Measurements from ENCODE around the gene ABCC9. TPM values are rescaled to one million over a fixed set of nuclear protein-coding genes. Genes with fewer than 3 reads are reported as not detected.

Gene ABCC9
- total RNA-seq, 1 experiment from 2014 or later, result not detected

DNA sequence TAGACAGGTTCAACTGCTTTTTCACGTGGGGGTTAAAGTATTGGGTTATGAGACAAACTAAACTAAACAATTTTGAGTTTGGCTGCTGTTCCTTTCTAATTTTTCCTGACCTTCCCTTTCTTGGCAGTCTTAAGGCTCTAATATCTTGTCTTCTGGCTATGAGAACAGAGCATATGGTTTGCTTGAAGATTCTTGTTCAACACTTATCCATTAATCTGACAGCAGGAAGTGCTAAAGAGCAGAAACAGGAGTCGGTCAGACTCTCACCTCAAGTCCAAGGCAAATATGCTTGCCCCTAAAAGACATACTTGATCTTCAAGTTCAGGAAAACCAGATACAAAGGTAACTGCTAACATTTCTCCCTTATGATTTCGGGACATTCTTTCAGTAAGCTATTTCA, 114.1 kb downstream of the ABCC9 start:
- Histone ChIP-seq H3K56ac (ENCODE audit: insufficient read length, low read depth, low read length) (no peak overlapping the region), H3K4ac (ENCODE audit: low read depth, low read length) (no peak overlapping the region), H2BK15ac (ENCODE audit: low read depth, low read length) (no peak overlapping the region), H3K9ac (ENCODE audit: extremely low read depth, insufficient read length, low read length) (no peak overlapping the region), H4K8ac (replicated peaks; ENCODE audit: insufficient read length, low read depth, low read length) (no peak overlapping the region), H3K23ac (ENCODE audit: insufficient read length, low read depth, low read length) (no peak overlapping the region), H3K4me1 (ENCODE audit: insufficient read depth, low read length) (no peaks in the 10 kb centered on the region), H2BK120ac (ENCODE audit: low read depth, low read length, poor library complexity, severe bottlenecking) (no peak overlapping the region), H4K5ac (ENCODE audit: insufficient read length, low read depth, low read length) (no peak overlapping the region), H3K18ac (ENCODE audit: insufficient read length, low read depth, low read length) (no peak overlapping the region), H3K27ac (ENCODE audit: insufficient read length, low read depth, low read length) (no peak overlapping the region), H4K20me1 (ENCODE audit: control insufficient read depth, insufficient read depth, insufficient read length) (no peaks in the 10 kb centered on the region), H3K27me3 (ENCODE audit: insufficient read depth, low read length) (no peaks in the 10 kb centered on the region), H3K4me2 (ENCODE audit: insufficient read depth, insufficient read length, low read length) (no peak overlapping the region), H2BK5ac (ENCODE audit: insufficient read length, low read length) (no peak overlapping the region), H3T11ph (ENCODE audit: low read length) (no peak overlapping the region), H3K79me2 (ENCODE audit: insufficient read depth, low read length) (no peaks in the 10 kb centered on the region), H2AK5ac (ENCODE audit: insufficient read length, low read length) (no peak overlapping the region), H2BK12ac (ENCODE audit: insufficient read length, low read depth, low read length) (no peak overlapping the region), H3K14ac (ENCODE audit: insufficient read depth, low read length) (no peak overlapping the region), H3K23me2 (ENCODE audit: insufficient read length, low read depth, low read length, poor library complexity, severe bottlenecking) (no peaks in the 10 kb centered on the region), H2BK20ac (ENCODE audit: low read depth, low read length, poor library complexity, severe bottlenecking) (no peak overlapping the region), H3K9me3 (ENCODE audit: control insufficient read depth, low read depth, low read length) (no peaks in the 10 kb centered on the region), H4K91ac (ENCODE audit: insufficient read length, low read depth, low read length) (no peak overlapping the region), H3K79me1 (ENCODE audit: insufficient read depth, low read depth, low read length, poor library complexity, severe bottlenecking) (no peaks in the 10 kb centered on the region), H2AFZ (ENCODE audit: low read length) (no peak overlapping the region)
- no peaks in the 10 kb centered on the region; the same call in 1 of the 2 replicates for H3K27me3 Mint-ChIP-seq (ENCODE audit: low read depth)
- WGBS (ENCODE audit: extremely low coverage, insufficient read length, low lambda C conversion rate), result no CpG with 5 or more reads among the region's 3 CpGs
- H3K36me3 Mint-ChIP-seq (ENCODE audit: insufficient read depth in 1 of 3, low read depth in 3 of 3), result no peaks in the 10 kb centered on the region
- no peaks in the 10 kb centered on the region for H3K4me1 Mint-ChIP-seq
- no peak overlapping the region for H3K27ac Mint-ChIP-seq
- no peaks in the 10 kb centered on the region; a peak in 1 of 5 replicates for H3K9me3 Mint-ChIP-seq
- no peak for DNase-seq
- no peak for TF ChIP-seq CTCF (conservative IDR thresholded peaks at IDR 0.05)
- no peak overlapping the region for H3K4me3 Mint-ChIP-seq

Measured in H9 (cell line).